ENCODE results near the gene PCBP3.

PCBP3 gene

DNA sequence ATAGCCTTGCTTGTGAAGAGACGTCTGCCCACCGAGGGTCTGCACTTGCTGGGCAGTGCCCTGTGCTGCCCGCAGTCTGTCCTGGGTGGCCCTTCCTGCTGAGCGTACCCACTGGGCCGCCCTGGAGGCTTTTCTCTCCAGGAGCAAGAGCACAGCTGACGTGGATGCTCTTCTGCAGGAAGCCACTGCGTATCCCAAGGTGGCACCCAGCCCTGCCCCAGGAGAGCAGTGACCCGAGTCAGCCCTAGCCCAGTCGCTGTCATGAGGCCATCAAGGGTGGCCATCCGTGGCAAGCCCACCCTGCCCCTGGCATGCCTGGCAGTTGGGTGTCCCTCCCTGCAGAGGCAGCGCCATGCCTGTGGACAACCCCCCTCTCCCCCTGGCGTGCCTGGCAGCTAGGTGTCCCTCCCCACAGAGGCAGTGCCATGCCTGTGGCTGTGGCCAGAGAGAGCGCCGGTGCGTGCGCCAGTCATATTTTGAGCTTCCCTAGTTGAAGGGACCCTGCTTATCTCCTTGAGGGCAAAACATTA lies 286.8 kb downstream of the PCBP3 start:
- H3K9me3 ChIP-seq (ENCODE audit: control insufficient read depth, low read length): no peaks in the 10 kb centered on the region
- no peaks in the 10 kb centered on the region for H3K4me1 ChIP-seq (ENCODE audit: control insufficient read depth, insufficient read depth, low read length)

DNA sequence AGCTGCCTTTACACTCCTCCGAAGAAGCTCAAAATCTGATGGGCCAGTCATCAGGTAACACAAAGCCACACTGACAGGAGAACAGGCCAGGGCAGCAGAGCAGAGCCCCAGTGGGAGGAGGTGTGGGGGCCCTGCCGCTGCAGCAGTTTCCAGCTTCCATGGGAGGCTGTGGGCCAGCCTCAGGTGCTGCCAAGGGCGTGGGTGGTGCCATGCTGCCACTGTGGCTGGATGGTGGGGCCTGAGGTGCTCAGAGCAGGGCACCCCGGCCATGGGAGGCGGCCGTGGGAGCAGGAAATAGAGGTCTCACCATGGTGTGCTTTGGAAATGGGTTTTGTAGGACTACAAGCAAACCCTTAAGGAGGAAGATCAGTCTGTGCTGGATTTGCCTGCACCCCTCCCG lies 287.3 kb downstream of the PCBP3 start:
- Histone ChIP-seq H3K9ac (ENCODE audit: low read length) (no peak overlapping the region), H3K9me3 (ENCODE audit: control insufficient read depth, low read length) (no peaks in the 10 kb centered on the region)

More for the DNA sequence above, 286.8 kb downstream of the PCBP3 start:
- no peaks in the 10 kb centered on the region for H3K27me3 ChIP-seq (ENCODE audit: control insufficient read depth, insufficient read depth, low read length)
- H3K4me3 ChIP-seq (ENCODE audit: low read length): no peak overlapping the region
- H3K9ac ChIP-seq (ENCODE audit: low read length): no peak overlapping the region
- H3K36me3 ChIP-seq (ENCODE audit: control insufficient read depth, insufficient read depth, low read length): no peaks in the 10 kb centered on the region

DNA sequence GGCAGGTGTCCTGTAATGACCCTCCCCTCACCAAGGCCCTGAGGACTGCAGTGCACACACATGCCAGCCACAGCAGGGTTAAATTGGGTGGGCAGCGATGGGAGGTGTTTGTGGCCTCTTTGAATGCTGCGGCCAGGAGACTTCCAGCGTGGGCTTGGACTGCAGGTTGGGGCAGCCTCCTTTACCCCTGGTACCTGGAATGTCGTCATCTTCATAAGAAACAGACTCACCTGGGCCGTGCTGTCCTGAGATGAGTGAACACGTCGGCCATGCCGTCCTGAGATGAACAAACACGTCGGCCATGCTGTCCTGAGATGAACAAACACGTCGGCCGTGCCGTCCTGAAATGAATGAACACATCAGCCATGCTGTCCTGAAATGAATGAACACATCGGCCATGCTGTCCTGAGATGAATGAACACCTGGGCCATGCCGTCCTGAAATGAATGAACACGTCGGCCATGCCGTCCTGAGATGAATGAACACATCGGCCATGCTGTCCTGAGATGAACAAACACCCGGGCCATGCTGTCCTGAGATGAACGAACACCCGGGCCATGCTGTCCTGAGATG lies 288.0 kb downstream of the PCBP3 start:
- Histone ChIP-seq H3K4me3 (ENCODE audit: low read length) (no peak overlapping the region), H3K36me3 (ENCODE audit: control insufficient read depth, insufficient read depth, low read length) (no peaks in the 10 kb centered on the region), H3K9me3 (ENCODE audit: control insufficient read depth, low read length) (no peaks in the 10 kb centered on the region), H3K9ac (ENCODE audit: low read length) (no peak overlapping the region), H3K4me1 (ENCODE audit: control insufficient read depth, insufficient read depth, low read length) (no peaks in the 10 kb centered on the region), H3K27me3 (ENCODE audit: control insufficient read depth, insufficient read depth, low read length) (no peaks in the 10 kb centered on the region)

More for the DNA sequence above, 287.3 kb downstream of the PCBP3 start:
- no peak overlapping the region for H3K4me3 ChIP-seq (ENCODE audit: low read length)
- no peaks in the 10 kb centered on the region for H3K4me1 ChIP-seq (ENCODE audit: control insufficient read depth, insufficient read depth, low read length)
- no peaks in the 10 kb centered on the region for H3K27me3 ChIP-seq (ENCODE audit: control insufficient read depth, insufficient read depth, low read length)
- H3K36me3 ChIP-seq (ENCODE audit: control insufficient read depth, insufficient read depth, low read length): no peaks in the 10 kb centered on the region

DNA sequence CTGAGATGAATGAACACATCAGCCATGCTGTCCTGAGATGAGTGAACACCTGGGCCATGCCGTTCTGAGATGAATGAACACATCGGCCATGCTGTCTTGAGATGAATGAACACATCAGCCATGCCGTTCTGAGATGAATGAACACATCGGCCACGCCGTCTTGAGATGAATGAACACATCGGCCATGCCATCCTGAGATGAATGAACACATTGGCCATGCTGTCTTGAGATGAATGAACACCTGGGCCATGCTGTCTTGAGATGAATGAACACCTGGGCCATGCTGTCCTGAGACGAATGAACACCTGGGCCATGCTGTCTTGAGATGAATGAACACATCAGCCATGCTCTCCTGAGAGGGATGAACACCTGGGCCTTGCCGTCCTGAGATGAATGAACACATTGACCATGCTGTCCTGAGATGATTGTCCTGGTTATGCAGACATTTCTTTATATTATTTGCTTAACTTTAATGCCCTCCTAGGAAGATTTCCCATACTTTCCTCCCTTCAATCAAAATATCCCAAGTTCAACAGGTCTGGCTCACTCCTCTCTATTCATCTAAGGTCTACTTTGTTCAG lies 289.5 kb downstream of the PCBP3 start:
- Histone ChIP-seq H3K4me1 (ENCODE audit: control insufficient read depth, insufficient read depth, low read length) (no peaks in the 10 kb centered on the region), H3K27me3 (ENCODE audit: control insufficient read depth, insufficient read depth, low read length) (no peaks in the 10 kb centered on the region), H3K9me3 (ENCODE audit: control insufficient read depth, low read length) (no peaks in the 10 kb centered on the region), H3K9ac (ENCODE audit: low read length) (no peak overlapping the region), H3K36me3 (ENCODE audit: control insufficient read depth, insufficient read depth, low read length) (no peaks in the 10 kb centered on the region), H3K4me3 (ENCODE audit: low read length) (no peak overlapping the region)

DNA sequence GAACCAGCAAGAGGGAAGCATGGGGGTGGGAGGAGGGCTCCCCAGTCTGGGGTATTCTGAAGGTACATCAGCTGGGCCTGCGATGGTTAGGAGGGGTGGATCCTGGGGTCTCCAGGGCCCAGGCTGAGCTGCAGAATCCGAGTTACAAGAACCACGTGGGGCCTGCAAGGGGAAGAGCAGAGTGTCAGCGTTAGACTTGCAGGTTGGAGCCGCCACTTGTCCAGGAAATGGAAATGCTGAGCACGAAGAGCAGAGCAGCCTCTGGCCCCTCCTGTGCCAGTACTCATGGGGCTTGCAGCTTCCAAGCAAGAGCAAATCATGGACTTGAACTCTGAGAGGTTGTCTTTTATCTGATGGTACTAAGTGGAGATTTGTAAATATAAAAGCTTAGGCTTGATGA lies 290.6 kb downstream of the PCBP3 start:
- Histone ChIP-seq H3K27me3 (ENCODE audit: control insufficient read depth, insufficient read depth, low read length) (no peaks in the 10 kb centered on the region), H3K9ac (ENCODE audit: low read length) (no peak overlapping the region), H3K9me3 (ENCODE audit: control insufficient read depth, low read length) (no peaks in the 10 kb centered on the region), H3K4me1 (ENCODE audit: control insufficient read depth, insufficient read depth, low read length) (no peaks in the 10 kb centered on the region), H3K4me3 (ENCODE audit: low read length) (no peak overlapping the region), H3K36me3 (ENCODE audit: control insufficient read depth, insufficient read depth, low read length) (no peaks in the 10 kb centered on the region)

GRCh38 chr21:45934554-45934953 lies 291.0 kb downstream of the PCBP3 start:
- Histone ChIP-seq H3K4me1 (ENCODE audit: control insufficient read depth, insufficient read depth, low read length) (no peaks in the 10 kb centered on the region), H3K36me3 (ENCODE audit: control insufficient read depth, insufficient read depth, low read length) (no peaks in the 10 kb centered on the region), H3K9ac (ENCODE audit: low read length) (no peak overlapping the region), H3K9me3 (ENCODE audit: control insufficient read depth, low read length) (no peaks in the 10 kb centered on the region), H3K27me3 (ENCODE audit: control insufficient read depth, insufficient read depth, low read length) (no peaks in the 10 kb centered on the region), H3K4me3 (ENCODE audit: low read length) (no peak overlapping the region)

GRCh38 chr21:45935628-45936027 lies 292.1 kb downstream of the PCBP3 start:
- Histone ChIP-seq H3K9me3 (ENCODE audit: control insufficient read depth, low read length) (no peaks in the 10 kb centered on the region), H3K9ac (ENCODE audit: low read length) (no peak overlapping the region), H3K4me1 (ENCODE audit: control insufficient read depth, insufficient read depth, low read length) (no peaks in the 10 kb centered on the region), H3K4me3 (ENCODE audit: low read length) (no peak overlapping the region), H3K36me3 (ENCODE audit: control insufficient read depth, insufficient read depth, low read length) (no peaks in the 10 kb centered on the region), H3K27me3 (ENCODE audit: control insufficient read depth, insufficient read depth, low read length) (no peaks in the 10 kb centered on the region)

- H3K4me3 ChIP-seq (ENCODE audit: low read length): no peak overlapping the region
- H3K4me1 ChIP-seq (ENCODE audit: control insufficient read depth, insufficient read depth, low read length): no peaks in the 10 kb centered on the region
- no peaks in the 10 kb centered on the region for H3K9me3 ChIP-seq (ENCODE audit: control insufficient read depth, low read length)
- no peaks in the 10 kb centered on the region for H3K36me3 ChIP-seq (ENCODE audit: control insufficient read depth, insufficient read depth, low read length)
- no peak overlapping the region for H3K9ac ChIP-seq (ENCODE audit: low read length)
- H3K27me3 ChIP-seq (ENCODE audit: control insufficient read depth, insufficient read depth, low read length): no peaks in the 10 kb centered on the region
These were observed 294.4 kb downstream of the PCBP3 start for GRCh38 chr21:45937721-45938452.

DNA sequence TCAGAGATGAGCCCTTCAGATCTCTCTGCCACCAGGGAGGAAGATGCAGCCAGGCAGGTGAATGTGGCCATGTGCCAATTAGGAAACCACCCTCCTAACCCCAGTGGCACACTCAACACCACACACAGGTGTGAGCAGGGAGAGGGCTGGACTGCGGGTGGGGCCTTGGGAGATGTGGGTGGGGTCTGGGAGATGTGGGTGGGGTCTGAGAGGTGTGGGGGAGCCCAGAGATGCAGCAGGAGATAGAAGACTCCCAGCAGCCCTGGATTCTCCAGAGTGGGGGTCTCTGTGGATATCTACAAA lies 294.9 kb downstream of the PCBP3 start:
- H3K4me1 ChIP-seq (ENCODE audit: control insufficient read depth, insufficient read depth, low read length): no peaks in the 10 kb centered on the region
- H3K9ac ChIP-seq (ENCODE audit: low read length): no peak overlapping the region

DNA sequence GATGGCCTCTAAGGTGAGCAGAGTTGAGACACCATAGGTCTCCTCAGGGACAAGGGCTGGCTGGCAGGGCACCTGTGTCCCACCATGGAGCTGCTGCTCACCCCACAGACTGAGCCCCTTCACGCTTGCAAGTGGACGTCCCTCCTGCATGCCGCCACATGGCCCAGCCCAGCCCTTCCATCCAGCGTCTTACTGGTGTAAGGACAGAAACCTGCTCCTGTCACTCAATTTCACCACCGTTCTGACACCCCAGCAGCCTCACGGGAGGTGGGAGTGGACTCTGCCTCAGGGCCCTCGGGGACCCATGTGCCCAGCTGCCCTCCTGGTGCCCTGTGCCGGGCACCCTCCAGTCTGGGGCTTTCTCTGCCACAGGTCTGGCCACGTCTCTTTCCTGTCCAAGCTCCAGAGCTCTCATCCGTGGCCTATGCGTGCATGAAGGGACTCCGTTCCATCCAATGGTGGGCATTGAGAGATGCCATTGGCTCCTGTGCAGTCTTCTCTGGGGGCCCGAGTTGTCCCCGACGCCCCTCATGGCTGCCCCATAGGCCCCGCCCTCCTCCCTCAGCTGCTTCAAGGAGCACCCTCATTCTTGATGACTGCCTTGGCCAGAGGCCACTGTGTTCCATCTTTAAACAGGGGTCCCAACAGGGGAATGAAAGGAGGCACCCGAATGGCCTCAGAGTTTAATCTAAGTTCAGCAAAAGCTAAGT lies 295.4 kb downstream of the PCBP3 start:
- no peaks in the 10 kb centered on the region for H3K9me3 ChIP-seq (ENCODE audit: control insufficient read depth, low read length)
- H3K4me1 ChIP-seq (ENCODE audit: control insufficient read depth, insufficient read depth, low read length): no peaks in the 10 kb centered on the region
- H3K4me3 ChIP-seq (ENCODE audit: low read length): no peak overlapping the region
- H3K36me3 ChIP-seq (ENCODE audit: control insufficient read depth, insufficient read depth, low read length): no peaks in the 10 kb centered on the region
- no peaks in the 10 kb centered on the region for H3K27me3 ChIP-seq (ENCODE audit: control insufficient read depth, insufficient read depth, low read length)
- no peak overlapping the region for H3K9ac ChIP-seq (ENCODE audit: low read length)

More for the DNA sequence above, 294.9 kb downstream of the PCBP3 start:
- Histone ChIP-seq H3K27me3 (ENCODE audit: control insufficient read depth, insufficient read depth, low read length) (no peaks in the 10 kb centered on the region), H3K9me3 (ENCODE audit: control insufficient read depth, low read length) (no peaks in the 10 kb centered on the region), H3K4me3 (ENCODE audit: low read length) (no peak overlapping the region), H3K36me3 (ENCODE audit: control insufficient read depth, insufficient read depth, low read length) (no peaks in the 10 kb centered on the region)

DNA sequence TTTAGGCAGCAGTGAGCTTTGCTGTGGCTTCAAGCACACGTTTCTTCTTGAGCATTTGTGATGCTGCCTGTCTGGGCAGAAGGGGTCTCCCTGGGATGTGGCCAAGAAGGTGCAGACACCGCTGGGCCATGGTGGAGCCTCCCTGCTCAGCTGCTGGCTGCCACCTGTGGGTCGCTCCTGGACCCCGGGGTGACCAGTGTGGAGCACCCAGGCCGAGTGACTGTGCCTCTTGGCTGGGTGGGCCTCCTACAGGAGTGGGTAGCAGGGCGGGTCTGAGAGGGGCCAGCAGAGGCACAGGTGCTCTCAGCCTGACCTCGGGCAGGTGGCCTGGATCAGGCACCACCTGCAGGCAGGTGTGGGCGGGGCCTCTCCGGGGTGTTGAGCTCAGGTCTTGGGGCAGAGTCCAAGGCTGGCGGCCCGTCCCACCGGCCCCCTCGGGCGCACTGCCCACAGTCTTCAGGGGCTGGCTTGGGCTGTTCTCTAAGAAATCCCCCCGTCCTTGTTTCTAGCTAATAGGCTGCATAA lies 296.1 kb downstream of the PCBP3 start:
- Histone ChIP-seq H3K9ac (ENCODE audit: low read length) (no peak overlapping the region), H3K4me3 (ENCODE audit: low read length) (no peak overlapping the region), H3K9me3 (ENCODE audit: control insufficient read depth, low read length) (no peaks in the 10 kb centered on the region), H3K27me3 (ENCODE audit: control insufficient read depth, insufficient read depth, low read length) (no peaks in the 10 kb centered on the region), H3K36me3 (ENCODE audit: control insufficient read depth, insufficient read depth, low read length) (no peaks in the 10 kb centered on the region), H3K4me1 (ENCODE audit: control insufficient read depth, insufficient read depth, low read length) (no peaks in the 10 kb centered on the region)

DNA sequence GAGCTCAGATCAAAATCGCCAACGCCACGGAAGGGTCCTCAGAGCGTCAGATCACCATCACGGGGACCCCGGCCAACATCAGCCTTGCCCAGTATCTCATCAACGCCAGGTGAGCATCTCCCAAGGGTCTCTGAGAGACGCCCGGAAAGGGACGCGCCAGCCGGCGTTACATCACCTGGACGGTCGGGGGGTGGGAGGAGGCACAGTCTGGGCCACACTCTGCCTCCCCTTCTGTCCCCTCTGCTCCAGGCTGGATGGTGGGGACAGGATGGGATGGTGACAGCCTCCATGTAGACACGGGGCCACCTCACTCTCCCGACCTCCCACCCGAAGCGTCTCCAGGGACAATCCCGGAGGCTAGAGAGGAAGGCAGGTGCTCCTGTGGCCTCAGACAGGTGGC lies 296.6 kb downstream of the PCBP3 start:
- H3K27me3 ChIP-seq (ENCODE audit: control insufficient read depth, insufficient read depth, low read length): no peaks in the 10 kb centered on the region
- no peaks in the 10 kb centered on the region for H3K36me3 ChIP-seq (ENCODE audit: control insufficient read depth, insufficient read depth, low read length)
- H3K4me1 ChIP-seq (ENCODE audit: control insufficient read depth, insufficient read depth, low read length): no peaks in the 10 kb centered on the region
- H3K9ac ChIP-seq (ENCODE audit: low read length): no peak overlapping the region
- H3K9me3 ChIP-seq (ENCODE audit: control insufficient read depth, low read length): no peaks in the 10 kb centered on the region
- H3K4me3 ChIP-seq (ENCODE audit: low read length): no peak overlapping the region
